DND-41 (cell line): ENCODE measurements around the gene SH3RF3.

Experiments
- CTCF ChIP-seq: IDR thresholded peaks from 2 replicates; pipeline ENCODE4 v1.5.1; 2012; ENCODE audit warnings: borderline replicate concordance, low read length, moderate library complexity, mild to moderate bottlenecking; ENCODE audit not compliant: poor library complexity, severe bottlenecking; ENCODE audit errors: extremely low read depth
- EZH2 ChIP-seq: IDR thresholded peaks from 3 replicates; pipeline ENCODE4 v1.6.1; 2012; ENCODE audit warnings: borderline replicate concordance, low read depth, mild to moderate bottlenecking, moderate library complexity, low read length, inconsistent platforms; ENCODE audit not compliant: severe bottlenecking

- TF ChIP-seq CTCF (no peak), EZH2 (no peak)
Observed at GRCh38 chr2:109381327-109381820, 252.4 kb downstream of the SH3RF3 start.
